WTC11 (cell line): Measurements from ENCODE around the gene NUDT14. TPM values are rescaled to one million over a fixed set of nuclear protein-coding genes. Genes with fewer than 3 reads are reported as not detected.

Experiments used
- ATAC-seq: fragments of 200-7000 bp; cut with Tn5 transposase; 2 replicates; pipeline ENCODE4 v1.10.0; 2021; ENCODE audit warnings: mild to moderate bottlenecking, moderate library complexity
- CTCF ChIA-PET: fragments of 300-600 bp; sonication (Branson Sonifier 250); formaldehyde crosslinking; loops from one replicate; lab custom pipeline; 2021; ENCODE audit warnings: antibody characterized with exemption; lab: Charles Lee
- POLR2A ChIA-PET: fragments of 350-600 bp; sonication (Branson Sonifier 250); formaldehyde crosslinking; loops from one replicate; lab custom pipeline; 2021; ENCODE audit warnings: antibody characterized with exemption; lab: Charles Lee
- DNase-seq: peaks from one replicate; pipeline ENCODE4 v3.0.0; 2021; ENCODE audit warnings: low spot score
- H3K27ac Mint-ChIP-seq: 2 replicates; pipeline ENCODE4 v1.8.0; 2021; ENCODE audit warnings: mixed read lengths
- H3K27me3 Mint-ChIP-seq: 2 replicates; pipeline ENCODE4 v1.8.0; 2021; ENCODE audit warnings: low read depth, mild to moderate bottlenecking, moderate library complexity, mixed read lengths
- H3K36me3 Mint-ChIP-seq: 2 replicates; pipeline ENCODE4 v1.8.0; 2021; ENCODE audit warnings: mixed read lengths
- H3K4me1 Mint-ChIP-seq: 2 replicates; pipeline ENCODE4 v1.8.0; 2022; ENCODE audit warnings: mixed read lengths
- H3K4me3 Mint-ChIP-seq: 2 replicates; pipeline ENCODE4 v1.8.0; 2021; ENCODE audit warnings: mild to moderate bottlenecking, moderate library complexity, mixed read lengths
- H3K9me3 Mint-ChIP-seq: 2 replicates; pipeline ENCODE4 v1.8.0; 2021; ENCODE audit warnings: mixed read lengths
- AFF4 ChIP-seq: sonication (generic); formaldehyde crosslinking; IDR thresholded peaks from 2 replicates; pipeline ENCODE4 v1.8.1; 2023; ENCODE audit warnings: mild to moderate bottlenecking, missing genetic modification reagents, borderline replicate concordance
- ATF2 ChIP-seq: sonication (generic); formaldehyde crosslinking; IDR thresholded peaks from 2 replicates; pipeline ENCODE4 v1.8.1; 2022; ENCODE audit warnings: low read depth, missing genetic modification reagents, borderline replicate concordance
- CBFB ChIP-seq: sonication (generic); formaldehyde crosslinking; IDR thresholded peaks from 2 replicates; pipeline ENCODE4 v1.8.1; 2022; ENCODE audit warnings: mild to moderate bottlenecking, low read depth, missing genetic modification reagents
- CREM ChIP-seq: sonication (generic); formaldehyde crosslinking; IDR thresholded peaks from 2 replicates; pipeline ENCODE4 v1.8.1; 2022; ENCODE audit warnings: mild to moderate bottlenecking, missing genetic modification reagents, moderate library complexity
- CTCF ChIP-seq: fragments of 200-600 bp; IDR thresholded peaks from 2 replicates; pipeline ENCODE4 v1.8.0; 2022; ENCODE audit warnings: antibody characterized with exemption
- FOXK1 ChIP-seq: sonication (generic); formaldehyde crosslinking; IDR thresholded peaks from 2 replicates; pipeline ENCODE4 v1.8.0; 2022; ENCODE audit warnings: mild to moderate bottlenecking, moderate library complexity, missing genetic modification reagents
- FOXP1 ChIP-seq: sonication (generic); formaldehyde crosslinking; IDR thresholded peaks from 2 replicates; pipeline ENCODE4 v1.8.0; 2022; ENCODE audit warnings: missing genetic modification reagents, mild to moderate bottlenecking, moderate library complexity, borderline replicate concordance
- GABPB1 ChIP-seq: sonication (generic); formaldehyde crosslinking; IDR thresholded peaks from 2 replicates; pipeline ENCODE4 v1.8.1; 2023; ENCODE audit warnings: mild to moderate bottlenecking, missing genetic modification reagents
- HMGA2 ChIP-seq: fragments of 250-450 bp; sonication (Bioruptor Pico); IDR thresholded peaks from 2 replicates; pipeline ENCODE4 v1.4.0; 2021; ENCODE audit warnings: mild to moderate bottlenecking, moderate library complexity
- IRF2 ChIP-seq: sonication (generic); formaldehyde crosslinking; IDR thresholded peaks from 2 replicates; pipeline ENCODE4 v1.8.0; 2022; ENCODE audit warnings: low read depth, missing genetic modification reagents, borderline replicate concordance
- MXD4 ChIP-seq: fragments of 250-450 bp; sonication (Bioruptor Pico); IDR thresholded peaks from 2 replicates; pipeline ENCODE4 v1.8.0; 2021; ENCODE audit warnings: mild to moderate bottlenecking, moderate library complexity, borderline replicate concordance
- SOX15 ChIP-seq: fragments of 250-450 bp; sonication (Bioruptor Pico); IDR thresholded peaks from 2 replicates; pipeline ENCODE4 v1.9.0; 2021; ENCODE audit warnings: mild to moderate bottlenecking
- TEAD4 ChIP-seq: sonication (generic); formaldehyde crosslinking; IDR thresholded peaks from 2 replicates; pipeline ENCODE4 v1.8.0; 2022; ENCODE audit warnings: mild to moderate bottlenecking, missing genetic modification reagents
- ZBTB43 ChIP-seq: sonication (generic); formaldehyde crosslinking; IDR thresholded peaks from 2 replicates; pipeline ENCODE4 v1.8.1; 2023; ENCODE audit warnings: mild to moderate bottlenecking, missing genetic modification reagents
- ZNF317 ChIP-seq: sonication (generic); formaldehyde crosslinking; IDR thresholded peaks from 2 replicates; pipeline ENCODE4 v1.8.1; 2023; ENCODE audit warnings: low read depth, mild to moderate bottlenecking, moderate library complexity, missing genetic modification reagents, borderline replicate concordance
- ZNF396 ChIP-seq: fragments of 250-450 bp; sonication (Bioruptor Pico); IDR thresholded peaks from 2 replicates; pipeline ENCODE4 v1.8.0; 2021; ENCODE audit warnings: mild to moderate bottlenecking, moderate library complexity, borderline replicate concordance
- ZNF416 ChIP-seq: fragments of 250-450 bp; sonication (Bioruptor Pico); IDR thresholded peaks from 2 replicates; pipeline ENCODE4 v1.9.0; 2021; ENCODE audit warnings: mild to moderate bottlenecking, inconsistent platforms
- ZNF512 ChIP-seq: sonication (generic); formaldehyde crosslinking; IDR thresholded peaks from 2 replicates; pipeline ENCODE4 v1.8.1; 2022; ENCODE audit warnings: missing genetic modification reagents, borderline replicate concordance
- ZNF532 ChIP-seq: fragments of 250-450 bp; sonication (Bioruptor Pico); IDR thresholded peaks from 2 replicates; pipeline ENCODE4 v1.9.0; 2021; ENCODE audit warnings: mild to moderate bottlenecking, borderline replicate concordance
- total RNA-seq: library from RNA; stranded (reverse); gene quantifications from 3 replicates; pipeline ENCODE4 v1.2.3, GENCODE V29; 2021

The NUDT14 gene
- total RNA-seq, 1 experiment from 2014 or later = 35.4 TPM

- no peak overlapping the region for H3K27ac Mint-ChIP-seq
- DNase-seq (no peak), ATAC-seq (no peak)
- no peaks in the 10 kb centered on the region for H3K9me3 Mint-ChIP-seq
- CTCF ChIA-PET = interaction anchor here (8.3 kb wide), 1 partner anchor 9 kb away, joined by 107 read pairs; the partner anchor contains the start of gene JAG2
- H3K36me3 Mint-ChIP-seq = no peaks in the 10 kb centered on the region
- POLR2A ChIA-PET = no interaction called here
- peaks cover 3% of the 10 kb centered on the region; the same call in 1 of the 2 replicates for H3K4me1 Mint-ChIP-seq
- no peak overlapping the region for H3K4me3 Mint-ChIP-seq
- TF ChIP-seq FOXP1 (CRISPR knock-in tag) (no peak), ATF2 (CRISPR knock-in tag) (no peak), ZNF396 (CRISPR knock-in tag) (no peak), ZNF512 (no peak), MXD4 (no peak), CBFB (CRISPR knock-in tag) (no peak), AFF4 (CRISPR knock-in tag) (no peak), CREM (CRISPR knock-in tag) (no peak), ZNF532 (CRISPR knock-in tag) (no peak), IRF2 (CRISPR knock-in tag) (no peak), CTCF (no peak), GABPB1 (no peak), ZBTB43 (CRISPR knock-in tag) (no peak), TEAD4 (no peak), FOXK1 (no peak), ZNF317 (CRISPR knock-in tag) (no peak), SOX15 (CRISPR knock-in tag) (no peak), ZNF416 (CRISPR knock-in tag) (no peak), HMGA2 (CRISPR knock-in tag) (no peak)
- peaks cover 24% of the 10 kb centered on the region for H3K27me3 Mint-ChIP-seq
Observed at GRCh38 chr14:105178868-105179140, 2.3 kb downstream of the NUDT14 start.
